SH-SY5Y (cell line): ENCODE data around the gene SLC22A8.

Experiments used
- GATA2 ChIP-seq: IDR thresholded peaks from 2 replicates; pipeline ENCODE4 v1.6.1; 2011; ENCODE audit warnings: mild to moderate bottlenecking, low read depth, low read length
- GATA3 ChIP-seq: IDR thresholded peaks from 2 replicates; pipeline ENCODE4 v1.6.1; 2011; ENCODE audit warnings: low read depth, mild to moderate bottlenecking, low read length, moderate library complexity

- no peak for TF ChIP-seq GATA2
- TF ChIP-seq GATA3: no peak
Measured at GRCh38 chr11:63012839-63013238, 2.8 kb downstream of the SLC22A8 start.
